MG63 (cell line): ENCODE data around the gene LRMDA. TPM values are rescaled to one million over a fixed set of nuclear protein-coding genes. Genes with fewer than 3 reads are reported as not detected.
"Not testable (repeated sequence)": the region's sequence is repeated elsewhere in the genome, so short reads cannot be mapped to it uniquely, and the experiment has no call there.

Experiments used
- DNase-seq: peaks from one replicate; pipeline ENCODE4 v3.0.0-alpha.2; 2020
- H3K27me3 ChIP-seq: fragments of 250-450 bp; sonication (Bioruptor Pico); 2 replicates; pipeline ENCODE4 v1.5.1; 2020; ENCODE audit warnings: mild to moderate bottlenecking, moderate library complexity
- H3K36me3 ChIP-seq: fragments of 250-450 bp; sonication (Bioruptor Pico); 2 replicates; pipeline ENCODE4 v1.5.1; 2020; ENCODE audit warnings: mild to moderate bottlenecking, moderate library complexity
- H3K4me3 ChIP-seq: fragments of 250-450 bp; sonication (Bioruptor Pico); 2 replicates; pipeline ENCODE4 v1.5.1; 2020; ENCODE audit warnings: mild to moderate bottlenecking, moderate library complexity
- H3K9me3 ChIP-seq: fragments of 250-450 bp; sonication (Bioruptor Pico); 2 replicates; pipeline ENCODE4 v1.5.1; 2020; ENCODE audit warnings: mild to moderate bottlenecking, moderate library complexity
- total RNA-seq: library from RNA; depleted of rRNA; stranded (reverse); fragments of >200 nt; shearing (Covaris generic); gene quantifications from 2 replicates; pipeline ENCODE4 v1.2.3, GENCODE V29; 2014; ENCODE audit warnings: low replicate concordance

LRMDA gene
- total RNA-seq, 1 experiment from 2014 or later: 1.3 TPM

GRCh38 chr10:75736889-75737579 is 305.6 kb downstream of the LRMDA start:
- no peaks in the 10 kb centered on the region for H3K9me3 ChIP-seq
- no peak for DNase-seq
- no peaks in the 10 kb centered on the region for H3K27me3 ChIP-seq
- no peaks in the 10 kb centered on the region for H3K36me3 ChIP-seq
- no peak overlapping the region for H3K4me3 ChIP-seq

- Histone ChIP-seq H3K4me3 (no peak overlapping the region), H3K27me3 (no peaks in the 10 kb centered on the region)
- no peak for DNase-seq
Observed at GRCh38 chr10:75737580-75737949, 306.1 kb downstream of the LRMDA start.

DNA sequence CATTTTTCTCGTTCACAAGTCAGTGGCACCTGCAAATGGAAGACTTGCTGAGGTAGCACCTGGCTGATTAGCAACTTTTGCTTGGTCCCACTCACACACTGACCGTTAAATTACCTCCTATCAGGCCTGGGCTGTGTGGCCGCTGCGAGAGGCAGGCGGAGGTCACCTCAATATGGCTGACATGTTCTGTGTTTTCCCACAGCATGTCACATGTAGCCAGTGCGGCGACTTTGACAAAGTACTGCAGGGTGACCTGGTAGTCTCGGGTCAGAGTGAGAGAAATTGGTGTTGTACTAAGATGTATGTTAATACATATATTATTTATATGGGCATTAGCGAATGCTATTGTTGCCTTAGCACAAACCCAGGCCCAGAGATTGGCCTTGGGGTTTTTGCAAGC is 307.5 kb downstream of the LRMDA start:
- DNase-seq: no peak
- Histone ChIP-seq H3K27me3 (no peaks in the 10 kb centered on the region), H3K4me3 (no peak overlapping the region), H3K9me3 (no peaks in the 10 kb centered on the region), H3K36me3 (no peaks in the 10 kb centered on the region)

More at GRCh38 chr10:75737580-75737949, 306.1 kb downstream of the LRMDA start:
- H3K36me3 ChIP-seq: no peaks in the 10 kb centered on the region
- no peaks in the 10 kb centered on the region for H3K9me3 ChIP-seq

- no peak for DNase-seq
- Histone ChIP-seq H3K4me3 (no peak overlapping the region), H3K9me3 (no peaks in the 10 kb centered on the region)
Observed at GRCh38 chr10:75739414-75740143, 308.2 kb downstream of the LRMDA start.

DNA sequence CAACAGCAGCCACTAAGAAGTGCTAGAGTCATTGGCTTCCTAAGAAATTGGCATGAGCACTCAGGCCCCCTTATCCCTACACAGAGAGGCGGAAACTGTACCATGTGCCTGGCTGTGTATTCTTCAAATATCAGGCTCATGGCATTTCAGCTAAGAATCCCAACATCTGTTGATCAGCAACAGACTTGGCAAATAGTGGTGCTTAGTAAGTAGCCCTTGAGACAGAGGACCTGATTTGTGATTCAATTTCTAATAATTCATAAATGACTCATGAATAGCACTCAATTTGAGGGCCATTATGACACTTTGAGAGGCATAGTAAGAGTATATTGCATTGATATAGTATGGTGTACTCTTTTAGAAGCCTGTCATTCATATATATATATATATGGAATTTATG is 309.1 kb downstream of the LRMDA start:
- Histone ChIP-seq H3K27me3 (no peaks in the 10 kb centered on the region), H3K36me3 (no peaks in the 10 kb centered on the region), H3K9me3 (no peaks in the 10 kb centered on the region), H3K4me3 (no peak overlapping the region)
- DNase-seq: no peak

More at GRCh38 chr10:75739414-75740143, 308.2 kb downstream of the LRMDA start:
- Histone ChIP-seq H3K36me3 (no peaks in the 10 kb centered on the region), H3K27me3 (no peaks in the 10 kb centered on the region)

DNA sequence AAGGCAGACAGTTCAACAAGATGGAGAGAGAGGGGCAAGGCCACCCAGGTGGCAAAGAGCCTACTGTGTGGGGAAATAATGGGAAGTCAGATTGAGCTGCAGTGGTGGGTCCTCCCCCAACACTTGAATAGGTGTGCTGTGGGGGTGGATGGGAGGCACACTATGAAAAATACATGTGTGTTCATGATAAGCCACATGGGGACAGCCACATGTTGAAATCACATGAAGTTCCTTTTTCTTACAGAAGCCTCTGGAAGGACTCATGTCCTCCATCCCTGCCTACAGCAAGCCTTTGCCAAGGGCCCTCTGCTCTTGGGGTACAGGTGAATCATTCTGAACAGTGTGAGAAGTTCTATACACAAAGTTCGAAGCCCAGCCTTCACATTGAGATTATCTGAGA is 310.9 kb downstream of the LRMDA start:
- no peak for DNase-seq
- Histone ChIP-seq H3K9me3 (no peaks in the 10 kb centered on the region), H3K27me3 (no peaks in the 10 kb centered on the region), H3K4me3 (no peak overlapping the region), H3K36me3 (no peaks in the 10 kb centered on the region)

GRCh38 chr10:75743291-75743778 is 311.9 kb downstream of the LRMDA start:
- Histone ChIP-seq H3K27me3 (no peaks in the 10 kb centered on the region), H3K4me3 (no peak overlapping the region), H3K9me3 (no peaks in the 10 kb centered on the region), H3K36me3 (no peaks in the 10 kb centered on the region)
- DNase-seq: no peak

GRCh38 chr10:75744261-75744660 is 312.8 kb downstream of the LRMDA start:
- H3K4me3 ChIP-seq: no peak overlapping the region
- H3K36me3 ChIP-seq: no peaks in the 10 kb centered on the region
- H3K9me3 ChIP-seq: no peaks in the 10 kb centered on the region
- DNase-seq: no peak
- no peaks in the 10 kb centered on the region for H3K27me3 ChIP-seq

GRCh38 chr10:75746356-75746755 is 314.9 kb downstream of the LRMDA start:
- Histone ChIP-seq H3K9me3 (no peaks in the 10 kb centered on the region), H3K27me3 (no peaks in the 10 kb centered on the region), H3K36me3 (no peaks in the 10 kb centered on the region), H3K4me3 (no peak overlapping the region)
- DNase-seq: no peak

DNA sequence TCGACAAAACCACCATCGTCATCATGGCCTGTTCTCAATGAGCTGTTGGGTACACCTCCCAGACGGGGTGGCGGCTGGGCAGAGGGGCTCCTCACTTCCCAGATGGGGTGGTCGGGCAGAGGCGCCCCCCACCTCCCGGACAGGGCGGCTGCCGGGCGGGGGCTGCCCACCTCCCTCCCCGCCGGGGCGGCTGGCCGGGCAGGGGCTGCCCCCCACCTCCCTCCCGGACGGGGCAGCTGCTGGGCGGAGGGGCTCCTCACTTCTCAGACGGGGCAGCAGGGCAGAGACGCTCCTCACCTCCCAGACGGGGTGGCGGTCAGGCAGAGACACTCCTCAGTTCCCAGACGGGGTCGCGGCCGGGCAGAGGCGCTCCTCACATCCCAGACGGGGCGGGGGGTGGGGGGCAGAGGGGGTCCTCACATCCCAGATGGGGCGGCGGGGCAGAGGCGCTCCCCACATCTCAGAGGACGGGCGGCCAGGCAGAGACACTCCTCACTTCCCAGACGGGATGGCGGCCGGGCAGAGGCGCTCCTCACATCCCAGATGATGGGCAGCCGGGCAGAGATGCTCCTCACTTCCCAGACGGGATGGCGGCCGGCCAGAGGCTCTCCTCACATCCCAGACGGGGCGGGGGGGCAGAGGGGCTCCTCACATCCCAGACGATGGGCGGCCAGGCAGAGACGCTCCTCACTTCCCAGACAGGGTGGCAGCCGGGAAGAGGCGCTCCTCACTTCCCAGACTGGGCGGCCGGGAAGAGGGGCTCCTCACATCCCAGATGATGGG is 318.9 kb downstream of the LRMDA start:
- not testable (repeated sequence) for H3K9me3 ChIP-seq, H3K4me3 ChIP-seq, H3K36me3 ChIP-seq, H3K27me3 ChIP-seq, DNase-seq

DNA sequence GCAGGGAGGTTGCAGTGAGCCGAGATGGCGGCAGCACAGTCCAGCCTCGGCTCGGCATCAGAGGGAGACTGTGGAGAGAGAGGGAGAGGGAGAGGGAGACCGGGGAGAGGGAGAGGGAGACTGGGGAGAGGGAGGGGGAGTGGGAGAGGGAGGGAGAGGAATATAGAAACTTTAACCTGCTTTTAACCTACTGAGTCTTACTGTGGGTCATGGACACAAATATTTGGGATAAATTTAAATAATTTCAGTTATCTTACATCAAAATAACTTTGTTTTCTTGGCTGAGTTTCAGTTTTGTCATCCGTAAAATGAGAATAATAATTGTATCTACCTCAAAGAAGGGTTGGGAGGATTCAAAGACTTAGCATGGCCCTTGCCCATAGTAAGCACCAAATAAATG is 319.8 kb downstream of the LRMDA start:
- DNase-seq: no peak
- no peaks in the 10 kb centered on the region for H3K27me3 ChIP-seq
- H3K4me3 ChIP-seq: no peak overlapping the region
- no peaks in the 10 kb centered on the region for H3K9me3 ChIP-seq
- H3K36me3 ChIP-seq: no peaks in the 10 kb centered on the region

DNA sequence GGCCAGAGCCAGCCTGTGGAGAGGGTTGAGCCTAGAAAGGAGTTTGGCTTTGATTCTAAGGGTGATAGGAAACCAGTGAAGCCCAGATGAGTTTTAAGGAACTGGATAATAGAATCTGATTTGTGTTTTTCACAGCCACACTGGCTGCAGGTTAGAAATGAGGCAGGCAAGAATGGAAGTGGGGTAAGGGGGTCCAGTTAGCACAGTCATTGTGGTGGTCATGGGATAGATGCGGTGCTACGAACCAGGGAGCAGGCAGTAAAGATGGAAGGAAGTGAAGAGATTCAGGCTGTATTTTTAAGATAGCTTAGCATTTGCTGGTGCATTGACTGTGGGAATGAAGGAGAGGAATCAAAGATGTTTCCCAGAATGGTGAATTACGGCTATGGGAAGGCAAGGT is 322.2 kb downstream of the LRMDA start:
- H3K27me3 ChIP-seq: no peaks in the 10 kb centered on the region
- H3K9me3 ChIP-seq: no peaks in the 10 kb centered on the region
- no peaks in the 10 kb centered on the region for H3K36me3 ChIP-seq
- no peak for DNase-seq
- no peak overlapping the region for H3K4me3 ChIP-seq

GRCh38 chr10:75754096-75754831 is 322.8 kb downstream of the LRMDA start:
- Histone ChIP-seq H3K36me3 (no peaks in the 10 kb centered on the region), H3K4me3 (no peak overlapping the region), H3K27me3 (no peaks in the 10 kb centered on the region), H3K9me3 (no peaks in the 10 kb centered on the region)
- DNase-seq: no peak

GRCh38 chr10:75755528-75755927 is 324.1 kb downstream of the LRMDA start:
- no peak for DNase-seq
- Histone ChIP-seq H3K4me3 (no peak overlapping the region), H3K36me3 (no peaks in the 10 kb centered on the region), H3K9me3 (no peaks in the 10 kb centered on the region), H3K27me3 (no peaks in the 10 kb centered on the region)

DNA sequence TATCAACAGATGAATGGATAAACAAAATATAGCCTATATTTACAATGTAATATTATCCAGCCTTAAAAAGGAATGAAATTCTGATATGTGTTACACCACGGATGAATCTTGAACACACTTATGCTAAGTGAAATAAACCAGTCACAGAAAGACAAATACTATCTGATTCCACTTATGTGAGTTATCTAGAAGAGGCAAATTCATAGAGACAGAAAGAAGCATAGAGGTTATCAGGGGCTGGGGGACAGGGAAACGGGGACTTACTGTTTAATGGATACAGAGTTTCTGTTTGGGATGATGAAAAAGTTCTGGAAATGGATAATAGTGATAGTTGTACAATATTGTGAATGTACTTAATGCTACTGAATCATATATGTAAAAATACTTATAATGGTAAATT is 329.9 kb downstream of the LRMDA start:
- Histone ChIP-seq H3K27me3 (no peaks in the 10 kb centered on the region), H3K36me3 (no peaks in the 10 kb centered on the region), H3K9me3 (no peaks in the 10 kb centered on the region), H3K4me3 (no peak overlapping the region)
- DNase-seq: no peak

GRCh38 chr10:75762431-75762802 is 331.0 kb downstream of the LRMDA start:
- Histone ChIP-seq H3K4me3 (no peak overlapping the region), H3K36me3 (no peaks in the 10 kb centered on the region), H3K27me3 (no peaks in the 10 kb centered on the region), H3K9me3 (no peaks in the 10 kb centered on the region)
- DNase-seq: no peak

GRCh38 chr10:75763652-75764051 is 332.2 kb downstream of the LRMDA start:
- Histone ChIP-seq H3K27me3 (no peaks in the 10 kb centered on the region), H3K4me3 (no peak overlapping the region), H3K9me3 (no peaks in the 10 kb centered on the region), H3K36me3 (no peaks in the 10 kb centered on the region)
- no peak for DNase-seq
